Hindlimb muscle (tissue), 1 donor: ENCODE data around the gene CLK3. TPM values are rescaled to one million over a fixed set of nuclear protein-coding genes. Genes with fewer than 3 reads are reported as not detected.
"Not testable (repeated sequence)": the region's sequence is repeated elsewhere in the genome, so short reads cannot be mapped to it uniquely, and the experiment has no call there.

Experiments used
- DNase-seq: peaks from one replicate; pipeline ENCODE4 v3.0.0-alpha.2; 2013
- polyA plus RNA-seq: library from polyadenylated mRNA; unstranded; fragments of 120-200 nt; gene quantifications from one replicate; pipeline ENCODE4 v1.2.1, GENCODE V29; 2013; ENCODE audit not compliant: insufficient read length

CLK3 gene
- polyA plus RNA-seq, result 52.2 TPM

- peak; percentile 95 for DNase-seq
These were observed at the start of gene CLK3 for GRCh38 chr15:74615508-74616365. Gene CLK3, plus strand, starts transcription at chr15:74615836. Its CDS starts 3,361 bp downstream, at chr15:74619197.

GRCh38 chr15:74568594-74568993, 47.0 kb upstream of the CLK3 start:
- DNase-seq, result no peak

GRCh38 chr15:74569731-74570070, 45.9 kb upstream of the CLK3 start:
- no peak for DNase-seq

- no peak for DNase-seq
These were observed 44.4 kb upstream of the CLK3 start for GRCh38 chr15:74571191-74571590.

GRCh38 chr15:74573987-74574386, 41.6 kb upstream of the CLK3 start:
- no peak for DNase-seq

GRCh38 chr15:74578496-74578994, 37.1 kb upstream of the CLK3 start:
- no peak for DNase-seq

- no peak for DNase-seq
These were observed 36.6 kb upstream of the CLK3 start for GRCh38 chr15:74579001-74579400.

- no peak for DNase-seq
These were observed 34.9 kb upstream of the CLK3 start for GRCh38 chr15:74580538-74581350.

GRCh38 chr15:74584204-74584603, 31.4 kb upstream of the CLK3 start:
- no peak for DNase-seq

- no peak for DNase-seq
These were observed 30.9 kb upstream of the CLK3 start for GRCh38 chr15:74584779-74585178.

GRCh38 chr15:74585191-74585590, 30.4 kb upstream of the CLK3 start:
- no peak for DNase-seq

GRCh38 chr15:74585857-74586256, 29.8 kb upstream of the CLK3 start:
- no peak for DNase-seq

- no peak for DNase-seq
These were observed 25.8 kb upstream of the CLK3 start for GRCh38 chr15:74589826-74590225.

- DNase-seq, result no peak
These were observed 23.4 kb upstream of the CLK3 start for GRCh38 chr15:74592222-74592621.

- no peak for DNase-seq
These were observed 22.5 kb upstream of the CLK3 start for GRCh38 chr15:74593122-74593521.

GRCh38 chr15:74594455-74594854, 21.2 kb upstream of the CLK3 start:
- no peak for DNase-seq

- no peak for DNase-seq
These were observed 20.4 kb upstream of the CLK3 start for GRCh38 chr15:74595271-74595670.

- DNase-seq, result not testable (repeated sequence)
These were observed 18.9 kb upstream of the CLK3 start for GRCh38 chr15:74596736-74597135.

GRCh38 chr15:74597146-74597705, 18.4 kb upstream of the CLK3 start:
- not testable (repeated sequence) for DNase-seq

- DNase-seq, result peak; percentile 90
These were observed 17.4 kb upstream of the CLK3 start for GRCh38 chr15:74598126-74598842.

- no peak for DNase-seq
These were observed 16.5 kb upstream of the CLK3 start for GRCh38 chr15:74599156-74599555.

GRCh38 chr15:74603026-74603788, 12.4 kb upstream of the CLK3 start:
- no peak for DNase-seq
